ENCODE measurements around the gene CD101. TPM values are rescaled to one million over a fixed set of nuclear protein-coding genes. Genes with fewer than 3 reads are reported as not detected.

The CD101 gene
- total and polyA plus RNA-seq, 2 experiments from 2014 or later = 1.2 to 1.3 TPM

DNA sequence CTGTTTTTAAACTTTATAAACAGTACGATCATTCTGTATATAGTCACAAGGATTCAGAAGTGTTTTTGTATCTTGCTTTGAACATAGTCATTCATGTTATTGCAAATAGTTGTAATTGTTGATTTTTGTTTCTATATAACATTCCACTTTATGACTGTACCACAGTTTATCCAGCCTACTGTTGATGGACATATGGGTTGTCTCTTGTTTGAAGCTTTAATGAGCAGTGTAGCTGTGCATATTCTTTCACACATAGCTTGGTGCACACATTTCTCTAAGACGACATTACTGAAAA is 6.1 kb downstream of the CD101 start:
- ATAC-seq (no peak), DNase-seq (ENCODE audit: low spot score) (no peak)
- Mint-ChIP-seq H3K36me3 (ENCODE audit: low read depth) (no peaks in the 10 kb centered on the region), H3K4me1 (peaks cover 48% of the 10 kb centered on the region), H3K4me3 (no peak overlapping the region), H3K9me3 (no peaks in the 10 kb centered on the region), H3K27me3 (ENCODE audit: insufficient read depth, low read depth, poor library complexity) (no peaks in the 10 kb centered on the region), H3K27ac (no peak overlapping the region)
- no peaks in the 10 kb centered on the region for H4K20me1 ChIP-seq (replicated peaks; ENCODE audit: insufficient read depth)
- H3K9me2 ChIP-seq (ENCODE audit: insufficient read depth) = no peaks in the 10 kb centered on the region
- no peaks in the 10 kb centered on the region for H3K79me2 ChIP-seq (replicated peaks; ENCODE audit: insufficient read depth)
- H3F3A ChIP-seq (replicated peaks; ENCODE audit: low read depth) = no peaks in the 10 kb centered on the region
- no peak for TF ChIP-seq ZNF462 (CRISPR knock-in tag; IDR thresholded peaks at IDR 0.05)
- H2AFZ ChIP-seq = no peak overlapping the region
- H3K27me3 ChIP-seq (ENCODE audit: insufficient read depth) = no peaks in the 10 kb centered on the region
- no peaks in the 10 kb centered on the region for H3K36me3 ChIP-seq (ENCODE audit: insufficient read depth)
- H3K4me3 ChIP-seq = no peak overlapping the region
- H3K4me2 ChIP-seq = no peak overlapping the region
- peaks cover 16% of the 10 kb centered on the region for H3K4me1 ChIP-seq (ENCODE audit: insufficient read depth)
- H3K27ac ChIP-seq (ENCODE audit: low read depth) = no peak overlapping the region

GRCh38 chr1:117008656-117009055 is 7.1 kb downstream of the CD101 start:
- Histone ChIP-seq H2AFZ (no peak overlapping the region), H3K4me1 (ENCODE audit: insufficient read depth) (peaks cover 8% of the 10 kb centered on the region), H3K4me3 (no peak overlapping the region), H4K20me1 (replicated peaks; ENCODE audit: insufficient read depth) (no peaks in the 10 kb centered on the region), H3K27ac (ENCODE audit: low read depth) (no peak overlapping the region), H3K36me3 (ENCODE audit: insufficient read depth) (no peaks in the 10 kb centered on the region), H3K27me3 (ENCODE audit: insufficient read depth) (no peaks in the 10 kb centered on the region), H3K9me2 (ENCODE audit: insufficient read depth) (peaks cover 2% of the 10 kb centered on the region; the same call in 1 of the 2 replicates), H3F3A (replicated peaks; ENCODE audit: low read depth) (no peaks in the 10 kb centered on the region), H3K4me2 (no peak overlapping the region), H3K79me2 (replicated peaks; ENCODE audit: insufficient read depth) (no peaks in the 10 kb centered on the region)
- TF ChIP-seq NANOG (IDR thresholded peaks at IDR 0.05; ENCODE audit: borderline replicate concordance) (no peak), ZNF462 (CRISPR knock-in tag; IDR thresholded peaks at IDR 0.05) (no peak)
- TF ChIP-seq, protein P1, sequence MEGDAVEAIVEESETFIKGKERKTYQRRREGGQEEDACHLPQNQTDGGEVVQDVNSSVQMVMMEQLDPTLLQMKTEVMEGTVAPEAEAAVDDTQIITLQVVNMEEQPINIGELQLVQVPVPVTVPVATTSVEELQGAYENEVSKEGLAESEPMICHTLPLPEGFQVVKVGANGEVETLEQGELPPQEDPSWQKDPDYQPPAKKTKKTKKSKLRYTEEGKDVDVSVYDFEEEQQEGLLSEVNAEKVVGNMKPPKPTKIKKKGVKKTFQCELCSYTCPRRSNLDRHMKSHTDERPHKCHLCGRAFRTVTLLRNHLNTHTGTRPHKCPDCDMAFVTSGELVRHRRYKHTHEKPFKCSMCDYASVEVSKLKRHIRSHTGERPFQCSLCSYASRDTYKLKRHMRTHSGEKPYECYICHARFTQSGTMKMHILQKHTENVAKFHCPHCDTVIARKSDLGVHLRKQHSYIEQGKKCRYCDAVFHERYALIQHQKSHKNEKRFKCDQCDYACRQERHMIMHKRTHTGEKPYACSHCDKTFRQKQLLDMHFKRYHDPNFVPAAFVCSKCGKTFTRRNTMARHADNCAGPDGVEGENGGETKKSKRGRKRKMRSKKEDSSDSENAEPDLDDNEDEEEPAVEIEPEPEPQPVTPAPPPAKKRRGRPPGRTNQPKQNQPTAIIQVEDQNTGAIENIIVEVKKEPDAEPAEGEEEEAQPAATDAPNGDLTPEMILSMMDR (conservative IDR thresholded peaks at IDR 0.05; ENCODE audit: low read depth in 2 of 2) = peak in 1 of 2 experiments; percentile 14; a peak in 1 of 4 replicates
- H3K27ac Mint-ChIP-seq = no peak overlapping the region; the same call in 1 of the 2 replicates
- peaks cover 38% of the 10 kb centered on the region for H3K4me1 Mint-ChIP-seq
- no peaks in the 10 kb centered on the region for H3K36me3 Mint-ChIP-seq (ENCODE audit: low read depth)
- ATAC-seq = peak; percentile 55
- no peaks in the 10 kb centered on the region for H3K9me3 Mint-ChIP-seq
- H3K27me3 Mint-ChIP-seq (ENCODE audit: insufficient read depth, low read depth, poor library complexity) = no peaks in the 10 kb centered on the region
- DNase-seq (ENCODE audit: low spot score) = no peak
- no peak overlapping the region for H3K4me3 Mint-ChIP-seq

Measured in GM23338 (cell line).